ENCODE measurements around the gene STN1. TPM values are rescaled to one million over a fixed set of nuclear protein-coding genes. Genes with fewer than 3 reads are reported as not detected.

Gene STN1
- total RNA-seq, 1 donor from 2014 or later, result 42.3 TPM

DNA sequence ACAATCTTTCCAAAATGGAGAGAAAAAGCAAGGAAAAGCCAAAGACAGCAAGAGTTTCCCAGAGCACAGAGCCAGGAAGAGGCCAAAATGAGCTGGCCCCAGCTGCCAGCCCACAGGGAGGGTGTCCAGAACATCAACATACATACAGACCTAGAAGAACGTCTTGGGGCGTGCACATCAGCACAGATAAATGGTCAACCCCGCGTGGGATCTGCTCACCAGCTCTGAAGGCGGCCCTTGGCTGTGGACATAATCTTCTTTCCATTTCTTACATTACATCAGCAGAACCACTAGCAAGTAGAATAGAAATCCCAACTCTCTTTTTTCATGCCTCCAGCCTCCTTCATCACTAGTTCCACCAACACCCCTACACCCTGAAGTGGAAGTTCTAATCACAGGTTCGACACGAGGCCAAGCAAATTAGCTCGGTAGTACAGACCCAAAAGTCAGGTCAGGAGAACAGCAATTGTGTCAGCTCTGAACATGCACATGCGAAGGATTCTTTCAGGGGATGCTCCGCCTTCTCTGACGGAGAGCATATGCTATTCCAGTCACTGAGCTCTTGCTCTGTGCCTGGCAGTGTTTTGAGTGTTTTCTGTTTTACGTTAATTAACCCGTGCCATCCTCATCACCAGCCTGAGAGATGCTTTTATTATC lies 79.0 kb downstream of the STN1 start:
- DNase-seq (no peak), ATAC-seq (no peak)
- Histone ChIP-seq H3K9me3 (no peaks in the 10 kb centered on the region), H3K4me1 (peaks cover 56% of the 10 kb centered on the region), H3K36me3 (no peaks in the 10 kb centered on the region), H3K4me3 (no peak overlapping the region), H3K27ac (no peak overlapping the region), H3K27me3 (no peaks in the 10 kb centered on the region)
- intact Hi-C loops (cut with DNase I), result no loop called here
- TF ChIP-seq, protein P1, sequence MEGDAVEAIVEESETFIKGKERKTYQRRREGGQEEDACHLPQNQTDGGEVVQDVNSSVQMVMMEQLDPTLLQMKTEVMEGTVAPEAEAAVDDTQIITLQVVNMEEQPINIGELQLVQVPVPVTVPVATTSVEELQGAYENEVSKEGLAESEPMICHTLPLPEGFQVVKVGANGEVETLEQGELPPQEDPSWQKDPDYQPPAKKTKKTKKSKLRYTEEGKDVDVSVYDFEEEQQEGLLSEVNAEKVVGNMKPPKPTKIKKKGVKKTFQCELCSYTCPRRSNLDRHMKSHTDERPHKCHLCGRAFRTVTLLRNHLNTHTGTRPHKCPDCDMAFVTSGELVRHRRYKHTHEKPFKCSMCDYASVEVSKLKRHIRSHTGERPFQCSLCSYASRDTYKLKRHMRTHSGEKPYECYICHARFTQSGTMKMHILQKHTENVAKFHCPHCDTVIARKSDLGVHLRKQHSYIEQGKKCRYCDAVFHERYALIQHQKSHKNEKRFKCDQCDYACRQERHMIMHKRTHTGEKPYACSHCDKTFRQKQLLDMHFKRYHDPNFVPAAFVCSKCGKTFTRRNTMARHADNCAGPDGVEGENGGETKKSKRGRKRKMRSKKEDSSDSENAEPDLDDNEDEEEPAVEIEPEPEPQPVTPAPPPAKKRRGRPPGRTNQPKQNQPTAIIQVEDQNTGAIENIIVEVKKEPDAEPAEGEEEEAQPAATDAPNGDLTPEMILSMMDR (IDR thresholded peaks at IDR 0.05), result no peak

DNA sequence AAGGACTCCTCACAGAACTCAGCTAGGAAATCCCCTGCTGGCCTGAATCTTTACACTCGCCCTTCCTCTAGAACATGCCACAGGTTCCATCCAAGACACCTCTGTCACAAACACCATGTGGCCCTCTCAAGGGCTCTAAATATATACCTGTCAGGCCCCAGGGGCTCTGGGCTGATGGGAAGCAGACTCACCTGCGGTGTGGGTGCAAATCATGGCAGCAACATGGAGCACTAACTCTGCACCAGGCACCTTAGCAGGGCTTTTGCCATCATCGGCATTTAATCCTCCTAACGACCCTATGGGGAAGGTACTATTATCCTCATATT lies 80.0 kb downstream of the STN1 start:
- TF ChIP-seq, protein P1 (IDR thresholded peaks at IDR 0.05), result no peak
- no peaks in the 10 kb centered on the region for H3K27me3 ChIP-seq
- no peak overlapping the region for H3K27ac ChIP-seq
- no peak for DNase-seq
- no peaks in the 10 kb centered on the region for H3K36me3 ChIP-seq
- H3K4me1 ChIP-seq, result peaks cover 50% of the 10 kb centered on the region
- ATAC-seq, result no peak
- no peak overlapping the region for H3K4me3 ChIP-seq
- intact Hi-C loops (cut with DNase I), result no loop called here
- no peaks in the 10 kb centered on the region for H3K9me3 ChIP-seq

DNA sequence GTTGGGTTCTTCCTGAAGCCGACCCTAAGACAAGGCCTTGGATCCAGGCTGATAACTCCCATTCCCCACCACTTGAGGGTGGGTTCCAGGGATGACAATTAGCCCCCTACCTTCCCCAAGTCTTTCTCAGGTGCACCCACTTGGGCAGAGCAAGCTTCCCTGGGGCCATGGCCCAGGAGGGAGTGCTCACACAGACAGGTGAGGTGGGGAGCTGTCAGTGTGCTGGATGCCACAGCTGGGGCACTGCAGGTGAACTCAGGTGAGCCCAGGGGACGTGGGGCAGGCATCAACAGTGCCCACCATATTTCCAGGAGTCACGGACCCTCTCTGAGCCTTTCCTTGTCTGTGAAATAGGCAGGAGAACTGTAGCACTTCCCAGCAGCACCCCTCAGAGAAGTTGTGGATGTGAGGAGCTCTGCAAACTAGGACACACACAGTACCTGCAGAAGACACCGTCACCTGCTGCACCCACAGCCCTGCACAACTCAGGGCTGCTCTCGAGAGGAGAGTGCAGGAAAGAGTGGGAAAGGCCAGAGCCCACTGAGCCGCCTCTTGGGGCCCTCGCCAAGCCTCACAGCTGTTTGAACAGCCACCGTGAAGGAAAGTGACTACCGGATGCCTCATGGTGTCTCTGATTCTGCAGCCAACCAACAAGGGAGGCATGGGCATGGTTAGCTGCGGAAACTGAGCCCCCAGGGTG lies 80.5 kb downstream of the STN1 start:
- peaks cover 47% of the 10 kb centered on the region for H3K4me1 ChIP-seq
- no peak overlapping the region for H3K4me3 ChIP-seq
- no peaks in the 10 kb centered on the region for H3K36me3 ChIP-seq
- H3K27me3 ChIP-seq, result no peaks in the 10 kb centered on the region
- no peak for ATAC-seq
- H3K27ac ChIP-seq, result no peak overlapping the region
- no peak for DNase-seq
- intact Hi-C loops (cut with DNase I), result no loop called here
- no peaks in the 10 kb centered on the region for H3K9me3 ChIP-seq
- TF ChIP-seq, protein P1 (IDR thresholded peaks at IDR 0.05), result no peak

DNA sequence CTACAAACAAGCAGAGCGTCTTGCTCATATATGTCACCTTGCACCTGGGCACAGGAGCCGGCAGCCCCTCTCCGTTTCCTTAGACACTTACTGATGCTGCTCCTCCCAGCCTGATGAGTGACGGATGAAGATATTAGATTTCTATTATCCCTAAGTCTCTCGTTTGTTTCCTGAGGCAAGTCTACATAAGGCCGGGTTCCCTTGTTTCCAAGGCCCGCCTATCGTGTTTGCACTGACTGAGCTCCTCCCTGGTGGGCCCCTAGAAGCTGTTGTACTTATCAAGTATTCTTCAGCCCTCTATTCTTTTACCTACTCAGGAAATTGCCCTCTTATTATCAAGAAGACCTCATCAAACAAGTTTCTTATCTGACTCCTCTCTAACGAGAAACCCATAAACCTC lies 81.1 kb downstream of the STN1 start:
- ATAC-seq (no peak), DNase-seq (no peak)
- Histone ChIP-seq H3K4me3 (no peak overlapping the region), H3K27ac (no peak overlapping the region), H3K36me3 (no peaks in the 10 kb centered on the region), H3K4me1 (peaks cover 47% of the 10 kb centered on the region), H3K27me3 (no peaks in the 10 kb centered on the region), H3K9me3 (no peaks in the 10 kb centered on the region)
- TF ChIP-seq, protein P1 (IDR thresholded peaks at IDR 0.05), result no peak
- intact Hi-C loops (cut with DNase I), result no loop called here

DNA sequence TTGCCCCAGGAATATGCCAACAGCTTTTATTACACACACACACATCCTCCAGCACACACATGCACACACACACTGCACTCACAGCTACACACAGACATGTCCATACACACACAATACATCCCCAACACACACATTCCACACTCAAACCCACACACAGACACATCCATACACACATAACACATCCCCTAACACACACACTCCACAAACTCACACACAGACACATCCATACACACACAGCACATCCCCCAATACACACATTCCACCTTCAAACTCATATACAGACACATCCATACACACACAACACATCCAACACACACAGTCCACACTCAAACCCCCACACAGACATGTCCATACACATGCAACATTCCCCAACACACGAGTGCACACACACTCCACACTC lies 81.7 kb downstream of the STN1 start:
- H3K27ac ChIP-seq, result no peak overlapping the region
- H3K4me3 ChIP-seq, result no peak overlapping the region
- ATAC-seq (no peak), DNase-seq (no peak)
- H3K9me3 ChIP-seq, result no peaks in the 10 kb centered on the region
- peaks cover 47% of the 10 kb centered on the region for H3K4me1 ChIP-seq
- intact Hi-C loops (cut with DNase I), result no loop called here
- no peaks in the 10 kb centered on the region for H3K36me3 ChIP-seq
- TF ChIP-seq, protein P1 (IDR thresholded peaks at IDR 0.05), result no peak
- no peaks in the 10 kb centered on the region for H3K27me3 ChIP-seq

Data from upper lobe of right lung (tissue), 1 donor.